ENCODE results near the gene MEIOSIN. TPM values are rescaled to one million over a fixed set of nuclear protein-coding genes. Genes with fewer than 3 reads are reported as not detected.

Gene MEIOSIN
- total and polyA plus RNA-seq, 2 of the 4 experiments (the other 2 are of a cell fraction): not detected

- Histone ChIP-seq H3K27me3 (ENCODE audit: control insufficient read depth, insufficient read depth, low read length) (no peaks in the 10 kb centered on the region), H3K4ac (ENCODE audit: low read depth, low read length) (peak overlapping the region; percentile 74), H4K91ac (ENCODE audit: insufficient read depth, low read depth, low read length) (peak overlapping the region; percentile 67; the same call in 1 of the 2 replicates), H3K18ac (ENCODE audit: low read depth, low read length) (no peak overlapping the region), H3K27ac (ENCODE audit: insufficient read depth, low read length) (peak overlapping the region; percentile 89), H2BK5ac (ENCODE audit: low read depth, low read length, poor library complexity, severe bottlenecking) (peak overlapping the region; percentile 64), H3K4me1 (ENCODE audit: control insufficient read depth, insufficient read depth, low read length) (peaks cover 13% of the 10 kb centered on the region), H2BK120ac (ENCODE audit: low read depth, low read length) (peak overlapping the region; percentile 4; the same call in 1 of the 2 replicates), H3K9me1 (ENCODE audit: insufficient read depth, low read length) (no peaks in the 10 kb centered on the region; the same call in 1 of the 2 replicates), H2BK15ac (ENCODE audit: low read depth, low read length) (no peak overlapping the region), H2AK9ac (replicated peaks; ENCODE audit: low read depth, low read length, poor library complexity) (peak overlapping the region; percentile 93), H4K5ac (ENCODE audit: low read depth, low read length) (peak overlapping the region; percentile 19; the same call in 1 of the 2 replicates), H2AK5ac (ENCODE audit: low read depth, low read length) (peak overlapping the region; percentile 86), H4K20me1 (ENCODE audit: insufficient read depth, low read length) (peaks cover 12% of the 10 kb centered on the region), H2AFZ (replicated peaks; ENCODE audit: low read length, poor library complexity) (peak overlapping the region; percentile 94), H3K9ac (ENCODE audit: low read depth, low read length) (peak overlapping the region; percentile 75), H4K8ac (ENCODE audit: low read depth in 2 of 2, low read length in 2 of 2) (peak overlapping the region in 1 of 2 experiments; percentile 49; a peak in 1 of 4 replicates), H3K36me3 (ENCODE audit: control insufficient read depth, insufficient read depth, low read length) (peaks cover 12% of the 10 kb centered on the region; the same call in 1 of the 2 replicates), H3K23ac (ENCODE audit: low read depth, low read length) (peak overlapping the region; percentile 21; the same call in 1 of the 2 replicates), H3K4me3 (ENCODE audit: insufficient read depth, low read depth, low read length) (peak overlapping the region; percentile 34), H3K79me1 (ENCODE audit: low read depth in 1 of 2, low read length in 2 of 2) (peaks cover 4 to 17% of the 10 kb centered on the region in 2 experiments; a peak in 1 of 4 replicates), H2BK20ac (ENCODE audit: low read depth, low read length) (no peak overlapping the region), H3K9me3 (ENCODE audit: control insufficient read depth, insufficient read depth, low read length) (no peaks in the 10 kb centered on the region), H3K56ac (ENCODE audit: extremely low read depth, insufficient read depth, low read length) (peak overlapping the region; percentile 48; the same call in 1 of the 2 replicates), H3K4me2 (ENCODE audit: low read depth, low read length) (peak overlapping the region; percentile 83), H3K14ac (replicated peaks; ENCODE audit: low read depth, low read length) (peak overlapping the region; percentile 38; the same call in 1 of the 2 replicates)
- peak; percentile 97 for DNase-seq
- no TSS peak for BruUV-seq (replicated peaks)
- ATAC-seq (ENCODE audit: low read depth): peak; percentile 63
- 0% methylated on average over 68 of the region's 79 CpGs; no CpG with 5 or more reads in 1 of the 2 experiments for WGBS, 2 experiments (ENCODE audit: extremely low coverage in 2 of 2, insufficient read length in 1 of 2)
- dilution Hi-C loops (cut with HindIII; ENCODE audit: low sequenced_read_pairs, unreplicated experiment): no loop called here
- intact Hi-C loops (cut with micrococcal nuclease): loop anchor here (1.0 kb wide), 2 partner anchors 29 to 53 kb away; no protein-coding TSS in a partner anchor
- peak; percentile 45 for TF ChIP-seq SMC3 (IDR thresholded peaks at IDR 0.05; ENCODE audit: low read depth, low read length)
- no peak for TF ChIP-seq MAFK (IDR thresholded peaks at IDR 0.05; ENCODE audit: low read depth, low read length)
- no peak; the same call in 1 of the 2 replicates for TF ChIP-seq MXI1 (IDR thresholded peaks at IDR 0.05; ENCODE audit: borderline replicate concordance, low read depth, low read length)
- TF ChIP-seq RCOR1 (IDR thresholded peaks at IDR 0.05; ENCODE audit: insufficient replicate concordance, low read length): no peak
- TF ChIP-seq FOS (IDR thresholded peaks at IDR 0.05; ENCODE audit: low read depth, low read length): no peak
- peak; percentile 86 for TF ChIP-seq BHLHE40 (IDR thresholded peaks at IDR 0.05; ENCODE audit: low read depth, low read length)
- peak; percentile 67 for TF ChIP-seq RAD21 (IDR thresholded peaks at IDR 0.05; ENCODE audit: low read length)
- TF ChIP-seq RFX5 (IDR thresholded peaks at IDR 0.05; ENCODE audit: low read depth, low read length): no peak
- TF ChIP-seq CTCF (conservative IDR thresholded peaks at IDR 0.05; ENCODE audit: low read depth, low read length): peak; percentile 82
- peak; percentile 73; the same call in 1 of the 2 replicates for TF ChIP-seq MAZ (IDR thresholded peaks at IDR 0.05; ENCODE audit: borderline replicate concordance, low read depth, low read length)
- TF ChIP-seq CHD1 (IDR thresholded peaks at IDR 0.05; ENCODE audit: low read depth, low read length): no peak
- ChIA-PET CTCF (interaction anchor here (0.5 to 3.0 kb wide), 10 partner anchors 12 to 1625 kb away, joined by 3 to 24 read pairs (median 4); partner anchors contain the start of genes DMPK and QPCTL), POLR2A (ENCODE audit: unreplicated experiment) (interaction anchor here (0.6 to 0.9 kb wide), 6 partner anchors 12 to 186 kb away, joined by 3 to 17 read pairs (median 8); partner anchors contain the start of genes DMPK, DMWD and OPA3)
- in situ Hi-C loops (cut with MboI; ENCODE audit: low sequenced_read_pairs): no loop called here
Observed at GRCh38 chr19:45770192-45771101, 37.2 kb downstream of the MEIOSIN start.
